ENCODE results near the gene IL21R. TPM values are rescaled to one million over a fixed set of nuclear protein-coding genes. Genes with fewer than 3 reads are reported as not detected.
"Not testable (repeated sequence)": the region's sequence is repeated elsewhere in the genome, so short reads cannot be mapped to it uniquely, and the experiment has no call there.

Gene IL21R
- total RNA-seq, 1 donor from 2014 or later, result 0.98 TPM

GRCh38 chr16:27392671-27393070 lies 9.3 kb upstream of the IL21R start:
- H3K36me3 ChIP-seq, result no peaks in the 10 kb centered on the region
- TF ChIP-seq POLR2A (IDR thresholded peaks at IDR 0.05) (no peak), CTCF (IDR thresholded peaks at IDR 0.05) (no peak), POLR2AphosphoS5 (IDR thresholded peaks at IDR 0.05; ENCODE audit: insufficient read depth in 1 of 2, low read depth in 1 of 2) (no peak)
- no peaks in the 10 kb centered on the region for H3K4me1 ChIP-seq
- H3K4me3 ChIP-seq, result no peak overlapping the region
- no peaks in the 10 kb centered on the region for H3K27me3 ChIP-seq
- H3K9me3 ChIP-seq, result no peaks in the 10 kb centered on the region
- H3K27ac ChIP-seq, result no peak overlapping the region
- no peak for DNase-seq (ENCODE audit: extremely low spot score in 2 of 2)
- intact Hi-C loops (cut with DNase I), result no loop called here

DNA sequence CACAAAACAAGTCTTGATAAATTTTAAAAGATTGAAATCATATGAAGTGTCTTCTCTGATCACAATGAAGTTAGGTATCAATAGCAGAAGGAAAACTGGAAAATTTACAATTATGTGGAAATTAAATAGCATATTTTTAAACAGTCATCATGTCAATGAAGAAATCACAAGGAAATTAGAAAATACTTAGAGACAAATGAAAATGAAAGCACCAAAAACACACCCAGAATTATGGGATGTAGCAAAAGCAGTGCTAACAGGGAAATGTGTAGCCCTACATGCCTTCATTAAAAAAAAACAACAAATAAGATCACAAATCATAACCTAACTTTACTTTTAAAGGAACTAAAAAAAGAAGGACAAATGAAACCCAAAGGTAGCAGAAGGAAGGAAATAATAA lies 7.5 kb upstream of the IL21R start:
- intact Hi-C loops (cut with DNase I), result no loop called here
- Histone ChIP-seq H3K4me3 (no peak overlapping the region), H3K27me3 (no peaks in the 10 kb centered on the region), H3K4me1 (no peaks in the 10 kb centered on the region), H3K27ac (no peak overlapping the region), H3K36me3 (no peaks in the 10 kb centered on the region), H3K9me3 (no peaks in the 10 kb centered on the region)
- DNase-seq (ENCODE audit: extremely low spot score in 2 of 2), result no peak
- TF ChIP-seq POLR2AphosphoS5 (IDR thresholded peaks at IDR 0.05; ENCODE audit: insufficient read depth in 1 of 2, low read depth in 1 of 2), result no peak
- no peak for TF ChIP-seq CTCF (IDR thresholded peaks at IDR 0.05)
- TF ChIP-seq POLR2A (IDR thresholded peaks at IDR 0.05), result no peak

DNA sequence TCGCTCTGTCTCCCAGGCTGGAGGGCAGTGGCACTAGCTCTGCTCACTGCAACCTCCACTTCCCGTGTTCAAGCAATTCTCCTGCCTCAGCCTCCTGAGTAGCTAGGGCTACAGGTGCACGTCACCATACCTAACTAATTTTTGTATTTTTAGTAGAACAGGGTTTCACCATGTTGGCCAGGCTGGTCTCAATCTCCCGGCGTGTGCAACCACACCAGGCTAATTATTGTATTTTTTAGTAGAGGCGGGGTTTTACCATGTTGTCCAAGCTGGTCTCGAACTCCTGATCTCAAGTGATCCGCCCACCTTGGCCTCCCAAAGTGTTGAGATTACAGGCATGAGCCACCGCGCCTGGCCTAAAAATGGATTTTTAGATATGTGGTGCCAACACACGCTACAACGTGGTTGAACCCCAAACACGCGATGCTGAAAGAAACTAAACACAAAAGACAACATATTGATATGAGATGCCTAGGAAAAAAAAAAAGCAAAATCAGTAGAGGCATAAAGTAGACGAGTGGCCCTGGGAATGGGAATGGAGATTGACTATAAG lies 3.6 kb upstream of the IL21R start:
- H3K27me3 ChIP-seq; H3K36me3 ChIP-seq; DNase-seq (ENCODE audit: extremely low spot score in 2 of 2); intact Hi-C loops (cut with DNase I); H3K9me3 ChIP-seq; H3K4me3 ChIP-seq; H3K27ac ChIP-seq: not testable (repeated sequence)
- H3K4me1 ChIP-seq, result peaks cover 19% of the 10 kb centered on the region

GRCh38 chr16:27398894-27399853 lies 2.8 kb upstream of the IL21R start:
- Histone ChIP-seq H3K4me1 (peaks cover 19% of the 10 kb centered on the region), H3K36me3 (no peaks in the 10 kb centered on the region), H3K27me3 (no peaks in the 10 kb centered on the region), H3K4me3 (no peak overlapping the region), H3K9me3 (no peaks in the 10 kb centered on the region), H3K27ac (no peak overlapping the region)
- intact Hi-C loops (cut with DNase I), result no loop called here
- no peak for DNase-seq (ENCODE audit: extremely low spot score in 2 of 2)
- TF ChIP-seq CTCF (IDR thresholded peaks at IDR 0.05) (no peak), POLR2A (IDR thresholded peaks at IDR 0.05) (no peak), POLR2AphosphoS5 (IDR thresholded peaks at IDR 0.05; ENCODE audit: insufficient read depth in 1 of 2, low read depth in 1 of 2) (no peak)

DNA sequence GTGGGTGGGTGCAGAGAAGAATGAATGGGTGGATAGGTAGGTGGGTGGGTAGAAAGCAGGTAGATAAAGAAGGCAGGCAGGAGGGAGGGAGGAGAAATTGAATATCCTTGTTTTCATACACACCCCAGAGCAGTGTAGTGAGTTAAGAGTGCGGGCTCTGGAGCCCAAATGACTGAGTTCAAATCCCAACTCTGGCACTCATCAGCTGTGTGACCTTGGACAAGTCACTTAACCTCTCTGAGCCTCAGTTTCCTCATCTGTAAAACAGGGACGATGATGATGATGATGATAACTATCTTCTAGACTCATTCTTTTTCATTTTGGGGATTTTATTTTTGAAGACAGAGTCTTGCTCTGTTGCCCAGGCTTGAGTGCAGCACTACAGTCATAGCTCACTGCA lies 2.0 kb upstream of the IL21R start:
- Histone ChIP-seq H3K27me3 (no peaks in the 10 kb centered on the region), H3K4me1 (peaks cover 19% of the 10 kb centered on the region), H3K36me3 (no peaks in the 10 kb centered on the region), H3K27ac (no peak overlapping the region), H3K4me3 (no peak overlapping the region), H3K9me3 (no peaks in the 10 kb centered on the region)
- intact Hi-C loops (cut with DNase I), result no loop called here
- TF ChIP-seq CTCF (IDR thresholded peaks at IDR 0.05), result no peak
- no peak for TF ChIP-seq POLR2AphosphoS5 (IDR thresholded peaks at IDR 0.05; ENCODE audit: insufficient read depth in 1 of 2, low read depth in 1 of 2)
- no peak for TF ChIP-seq POLR2A (IDR thresholded peaks at IDR 0.05)
- no peak for DNase-seq (ENCODE audit: extremely low spot score in 2 of 2)

Measured in vagina (tissue), 2 donors.